HL-60/S4 (cell line): ENCODE data around the gene DSP.

Source experiments
- in situ Hi-C: fragments of 300-500 bp; cut with MboI; formaldehyde crosslinking; loops from 2 replicates; pipeline ENCODE4 v1.14.3; 2022; ENCODE audit warnings: low sequenced_read_pairs

DSP gene

DNA sequence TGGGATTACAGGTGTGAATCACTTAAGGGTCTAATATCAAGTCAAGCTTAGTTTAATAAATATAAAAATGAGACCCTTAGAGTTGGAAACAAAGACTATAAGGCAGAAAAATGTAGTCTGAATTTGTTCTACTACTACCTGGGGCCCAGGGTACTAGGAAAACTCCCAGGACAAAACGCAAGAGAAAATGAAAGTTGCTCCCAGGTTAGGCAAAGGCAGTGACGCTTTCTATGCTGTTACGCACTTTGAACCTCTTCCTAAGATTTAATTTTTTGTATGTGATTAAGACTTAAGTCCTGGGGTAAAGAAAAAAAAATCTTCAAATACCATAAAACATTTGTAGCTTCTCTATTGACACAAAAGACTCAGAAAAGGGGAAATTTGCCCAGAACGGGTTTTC is 17.3 kb downstream of the DSP start:
- in situ Hi-C loops: no loop called here

DNA sequence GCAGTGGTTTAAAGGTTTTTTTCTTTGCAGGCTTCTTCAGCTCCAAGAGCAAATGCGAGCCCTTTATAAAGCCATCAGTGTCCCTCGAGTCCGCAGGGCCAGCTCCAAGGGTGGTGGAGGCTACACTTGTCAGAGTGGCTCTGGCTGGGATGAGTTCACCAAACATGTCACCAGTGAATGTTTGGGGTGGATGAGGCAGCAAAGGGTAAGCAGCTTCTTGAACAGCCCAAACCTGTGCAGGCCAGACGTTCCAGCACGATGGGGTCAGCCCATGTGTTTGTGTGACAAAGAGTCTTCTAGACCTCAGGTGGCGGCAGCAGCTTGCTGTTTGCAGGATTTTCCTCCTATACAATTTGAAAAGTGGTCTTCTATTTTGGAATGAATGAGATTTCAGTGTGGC is 17.7 kb downstream of the DSP start:
- in situ Hi-C loops: no loop called here

DNA sequence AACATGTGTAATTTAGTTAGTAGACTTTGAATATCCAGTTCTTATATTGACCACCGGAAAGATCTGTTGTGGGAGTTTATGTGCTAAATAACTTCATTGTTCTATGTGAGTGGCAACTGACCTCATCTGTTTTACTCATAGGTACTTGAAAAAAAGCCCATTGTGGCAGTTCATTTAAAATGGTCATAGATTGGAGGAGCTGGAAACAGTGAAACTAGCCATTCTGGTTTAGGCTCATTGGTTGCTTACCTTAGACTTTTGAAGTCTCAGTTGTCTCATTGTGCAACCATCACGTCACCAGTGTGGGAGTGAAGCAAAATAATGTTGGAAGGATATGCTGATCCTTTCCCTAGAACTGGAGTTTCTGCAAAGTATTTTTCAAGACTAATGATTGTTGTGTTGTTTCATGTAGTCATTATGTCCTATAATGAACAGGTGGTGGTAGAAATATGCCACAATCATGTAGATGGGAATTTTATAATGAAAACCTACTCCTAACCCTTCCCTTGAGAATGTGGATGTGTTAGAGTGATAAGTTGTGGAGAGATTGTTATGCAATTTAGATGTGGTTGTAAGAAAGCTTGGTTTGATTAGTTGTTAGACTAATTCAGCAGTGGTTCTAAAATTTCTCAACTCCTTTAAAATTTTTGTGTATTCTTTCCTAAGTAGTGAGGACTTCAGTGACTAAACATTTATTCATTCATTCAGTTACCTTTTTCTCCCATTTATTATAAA is 18.3 kb downstream of the DSP start:
- in situ Hi-C loops: no loop called here

DNA sequence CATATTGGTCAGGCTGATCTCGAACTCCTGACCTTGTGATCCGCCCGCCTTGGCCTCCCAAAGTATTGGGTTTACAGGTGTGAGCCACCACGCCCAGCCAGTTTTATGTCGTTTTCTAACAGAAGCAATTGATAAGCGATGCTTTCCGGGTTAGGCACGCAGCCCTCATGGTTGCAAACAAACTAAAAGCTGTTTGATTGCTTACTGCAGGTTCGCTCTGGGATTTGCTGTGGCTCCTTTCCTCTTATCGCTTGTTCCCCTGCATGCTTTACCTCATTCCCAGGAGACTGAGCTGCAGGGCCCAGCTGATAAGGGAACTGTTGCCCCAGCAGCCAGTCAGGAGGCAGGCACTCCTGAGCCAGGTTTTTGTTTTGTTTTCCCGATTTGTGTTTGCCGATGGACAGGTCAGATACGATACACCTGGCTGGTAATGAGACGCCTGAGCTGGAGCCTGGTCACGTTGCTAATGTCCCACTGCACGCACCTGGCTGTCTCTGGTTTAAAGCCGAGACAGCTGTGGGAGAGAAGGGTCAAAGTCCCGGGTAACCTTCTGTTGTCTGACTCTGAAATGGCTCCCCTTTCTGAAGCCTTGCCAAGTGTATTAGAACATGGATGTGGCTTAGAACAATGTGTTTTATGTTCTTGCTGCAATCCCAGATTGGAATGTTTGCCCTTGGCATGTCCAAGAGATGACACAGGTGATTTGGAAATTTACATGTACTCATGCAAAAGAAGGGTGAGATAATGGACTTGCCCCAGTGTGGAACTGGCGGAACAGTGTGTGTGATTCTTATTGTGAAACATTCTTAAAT is 19.9 kb downstream of the DSP start:
- in situ Hi-C loops: no loop called here

DNA sequence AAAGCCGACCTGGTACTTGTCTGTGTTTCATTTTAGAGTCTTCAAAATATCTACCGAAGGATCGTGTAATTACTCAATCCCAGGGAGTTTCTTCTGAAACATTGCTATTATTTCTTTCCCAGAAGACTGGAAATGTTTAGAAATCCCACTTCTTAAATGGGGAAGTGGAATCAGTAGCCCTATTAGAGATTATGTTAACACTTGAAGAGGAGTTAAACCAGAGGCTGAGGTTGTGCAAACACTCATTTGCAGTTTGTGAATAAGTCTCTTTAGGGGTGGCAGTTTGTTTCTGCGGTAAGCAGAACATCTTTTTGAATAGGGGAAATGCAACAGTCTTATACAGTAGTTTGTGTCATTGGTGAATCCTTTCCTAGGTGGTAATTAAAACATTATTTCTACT is 21.3 kb downstream of the DSP start:
- in situ Hi-C loops: no loop called here

DNA sequence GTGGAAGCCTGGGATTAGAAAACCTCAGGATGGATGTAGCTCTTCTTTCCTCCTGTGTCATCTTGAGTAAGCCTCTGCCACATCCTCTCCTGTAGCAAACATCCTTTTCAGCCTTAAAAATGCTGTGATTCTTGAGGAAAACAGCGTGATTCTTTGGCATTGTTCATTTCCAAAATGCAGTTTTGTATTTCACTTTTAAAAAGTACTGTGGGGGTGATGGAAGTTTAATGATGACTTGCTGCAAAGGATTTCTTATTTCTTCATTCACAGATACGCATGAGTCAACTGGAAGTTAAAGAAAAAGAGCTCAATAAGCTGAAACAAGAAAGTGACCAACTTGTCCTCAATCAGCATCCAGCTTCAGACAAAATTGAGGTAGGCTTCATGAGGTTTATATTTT is 24.6 kb downstream of the DSP start:
- in situ Hi-C loops: no loop called here

DNA sequence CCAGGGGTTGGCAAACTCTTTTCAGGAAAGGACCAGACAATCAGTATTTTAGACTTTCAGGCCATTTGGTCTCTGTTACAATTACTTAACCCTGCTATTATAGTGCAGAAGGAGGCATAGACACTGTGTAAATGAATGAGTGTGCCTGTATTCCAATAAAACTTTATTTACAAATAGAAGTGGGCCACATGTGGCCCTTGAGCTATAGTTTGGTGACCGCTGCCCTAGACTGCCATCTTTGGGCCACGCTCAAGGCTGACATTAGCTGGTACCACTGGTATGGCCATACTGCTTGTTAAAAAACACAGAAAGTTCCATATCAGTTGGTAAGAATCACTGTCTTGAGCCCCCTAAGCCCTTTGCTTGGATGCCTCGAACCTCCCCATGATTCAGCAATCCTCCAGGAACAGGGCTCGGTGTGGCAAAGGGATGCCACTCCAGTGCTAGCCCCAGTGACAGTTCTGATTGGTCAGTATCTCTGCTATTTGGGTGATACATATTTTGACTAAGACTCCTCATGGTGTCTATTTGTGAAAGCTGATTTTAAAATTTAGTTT is 25.2 kb downstream of the DSP start:
- in situ Hi-C loops: no loop called here

DNA sequence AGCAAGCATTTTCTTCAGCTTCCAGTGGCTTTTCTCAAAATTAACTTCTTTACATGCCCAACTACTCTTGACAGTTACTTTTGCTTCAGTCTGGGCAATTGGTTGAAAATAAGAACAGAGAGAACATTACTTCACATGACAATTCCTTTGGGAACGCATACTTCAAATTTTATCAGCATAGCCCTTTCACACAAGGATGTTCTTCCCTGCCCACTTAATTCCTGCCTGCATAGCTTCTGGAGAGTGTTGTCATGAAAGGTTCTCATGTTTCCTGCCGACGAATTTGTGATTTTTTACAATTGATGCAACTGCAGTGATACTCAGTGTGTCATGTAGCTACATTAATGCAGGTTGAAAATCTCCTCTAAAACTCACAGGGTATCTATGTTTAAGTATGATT is 26.6 kb downstream of the DSP start:
- in situ Hi-C loops: no loop called here

DNA sequence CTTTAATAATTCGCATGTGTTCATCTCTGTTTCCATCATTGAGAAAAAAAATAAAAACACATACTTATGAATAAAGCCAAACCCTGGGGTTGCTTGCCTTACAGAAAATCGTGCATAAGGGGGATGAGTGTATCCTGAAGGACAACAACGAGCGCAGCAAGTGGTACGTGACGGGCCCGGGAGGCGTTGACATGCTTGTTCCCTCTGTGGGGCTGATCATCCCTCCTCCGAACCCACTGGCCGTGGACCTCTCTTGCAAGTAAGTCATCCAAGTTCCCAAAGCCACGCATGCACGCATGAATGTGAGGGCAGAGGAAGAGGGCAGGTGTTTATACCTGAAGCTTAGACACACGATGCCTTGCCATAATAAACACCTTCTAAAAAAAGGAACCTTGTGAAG is 27.6 kb downstream of the DSP start:
- in situ Hi-C loops: no loop called here

DNA sequence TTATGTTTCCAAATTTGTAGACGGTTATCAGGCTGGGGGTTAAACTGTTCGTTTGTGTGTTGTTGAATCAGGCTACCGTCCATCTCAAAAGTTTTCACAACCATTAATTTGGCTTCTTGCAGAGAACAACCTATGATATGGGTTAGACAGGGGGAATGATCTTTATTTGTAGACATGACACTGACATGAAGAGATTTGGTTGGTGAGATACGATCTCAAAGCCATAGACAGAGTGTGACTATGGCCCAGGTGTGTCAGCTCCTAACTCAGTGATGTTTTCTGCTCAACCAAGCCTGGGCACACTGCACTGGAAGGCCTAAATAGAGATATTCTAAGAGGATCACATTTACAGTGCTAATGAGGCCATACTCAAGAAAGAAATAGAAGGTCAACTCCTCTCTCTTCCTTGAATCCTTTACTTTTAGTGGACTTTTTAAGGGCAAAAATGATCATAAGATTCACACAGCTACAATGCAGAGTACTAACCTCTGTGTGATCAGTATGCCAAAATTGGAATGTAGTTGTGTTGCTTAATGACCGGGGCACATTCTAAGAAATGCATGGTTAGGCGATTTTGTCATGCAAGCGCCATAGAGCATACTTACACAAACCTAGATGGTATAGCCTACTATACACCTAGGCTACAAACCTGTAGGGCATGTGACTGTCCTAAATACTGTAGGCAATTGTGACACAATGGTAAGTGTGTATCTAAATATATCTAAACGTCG is 30.9 kb downstream of the DSP start:
- in situ Hi-C loops: no loop called here

DNA sequence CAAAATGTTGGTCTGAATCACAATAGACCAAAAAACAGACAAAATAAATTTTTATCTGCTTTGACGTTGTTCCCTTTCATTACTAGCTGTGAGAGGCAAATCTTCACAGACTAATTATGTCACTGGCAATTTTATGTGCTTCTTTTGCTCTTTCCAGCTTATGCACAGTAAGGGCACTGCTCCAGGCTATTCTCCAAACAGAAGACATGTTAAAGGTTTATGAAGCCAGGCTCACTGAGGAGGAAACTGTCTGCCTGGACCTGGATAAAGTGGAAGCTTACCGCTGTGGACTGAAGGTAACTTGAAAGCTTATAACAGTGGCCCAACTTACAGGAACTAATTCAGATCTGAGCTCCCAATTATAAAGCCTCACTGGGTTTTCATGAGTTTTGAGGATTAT is 33.0 kb downstream of the DSP start:
- in situ Hi-C loops: no loop called here

DNA sequence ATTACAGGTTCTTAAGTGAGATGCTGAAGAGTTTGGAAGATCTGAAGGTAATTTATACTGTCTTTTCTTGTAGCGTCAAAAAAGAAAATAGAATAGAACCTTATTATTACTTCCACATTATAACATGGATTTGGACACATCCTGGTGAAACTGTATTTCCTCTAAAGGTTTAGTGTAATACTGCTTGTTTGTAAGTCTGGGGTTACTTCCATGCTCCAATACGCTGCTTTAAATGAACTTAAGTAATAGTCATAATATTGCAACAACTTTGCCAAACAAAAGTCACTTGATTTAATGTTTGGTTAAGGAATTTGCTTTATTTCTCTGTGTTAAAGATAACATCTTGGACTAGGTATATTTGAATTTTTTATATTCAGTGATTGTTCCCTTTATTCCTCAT is 37.0 kb downstream of the DSP start:
- in situ Hi-C loops: no loop called here

DNA sequence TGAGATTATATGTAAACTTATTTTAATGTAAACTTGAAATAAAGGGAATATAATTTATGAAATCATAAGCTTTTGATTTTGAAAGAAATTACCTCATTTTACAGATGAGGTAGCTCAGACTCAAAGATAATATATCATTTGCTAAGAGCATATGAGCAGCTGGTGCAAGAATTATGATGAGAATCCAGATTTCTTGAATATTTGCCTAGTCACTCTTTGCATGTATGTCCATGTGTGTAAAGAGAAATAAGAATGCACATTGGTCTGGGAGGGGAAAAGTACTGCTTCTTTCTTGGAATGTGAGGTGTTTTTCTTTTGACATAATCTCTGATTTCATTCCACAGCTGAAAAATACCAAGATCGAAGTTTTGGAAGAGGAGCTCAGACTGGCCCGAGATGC is 37.5 kb downstream of the DSP start:
- in situ Hi-C loops: no loop called here

DNA sequence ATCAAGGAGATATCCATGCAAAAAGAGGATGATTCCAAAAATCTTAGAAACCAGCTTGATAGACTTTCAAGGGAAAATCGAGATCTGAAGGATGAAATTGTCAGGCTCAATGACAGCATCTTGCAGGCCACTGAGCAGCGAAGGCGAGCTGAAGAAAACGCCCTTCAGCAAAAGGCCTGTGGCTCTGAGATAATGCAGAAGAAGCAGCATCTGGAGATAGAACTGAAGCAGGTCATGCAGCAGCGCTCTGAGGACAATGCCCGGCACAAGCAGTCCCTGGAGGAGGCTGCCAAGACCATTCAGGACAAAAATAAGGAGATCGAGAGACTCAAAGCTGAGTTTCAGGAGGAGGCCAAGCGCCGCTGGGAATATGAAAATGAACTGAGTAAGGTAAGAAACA is 38.4 kb downstream of the DSP start:
- in situ Hi-C loops: no loop called here

DNA sequence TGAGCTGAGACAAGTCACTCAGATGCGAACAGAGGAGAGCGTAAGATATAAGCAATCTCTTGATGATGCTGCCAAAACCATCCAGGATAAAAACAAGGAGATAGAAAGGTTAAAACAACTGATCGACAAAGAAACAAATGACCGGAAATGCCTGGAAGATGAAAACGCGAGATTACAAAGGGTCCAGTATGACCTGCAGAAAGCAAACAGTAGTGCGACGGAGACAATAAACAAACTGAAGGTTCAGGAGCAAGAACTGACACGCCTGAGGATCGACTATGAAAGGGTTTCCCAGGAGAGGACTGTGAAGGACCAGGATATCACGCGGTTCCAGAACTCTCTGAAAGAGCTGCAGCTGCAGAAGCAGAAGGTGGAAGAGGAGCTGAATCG is 39.1 kb downstream of the DSP start:
- in situ Hi-C loops: no loop called here

DNA sequence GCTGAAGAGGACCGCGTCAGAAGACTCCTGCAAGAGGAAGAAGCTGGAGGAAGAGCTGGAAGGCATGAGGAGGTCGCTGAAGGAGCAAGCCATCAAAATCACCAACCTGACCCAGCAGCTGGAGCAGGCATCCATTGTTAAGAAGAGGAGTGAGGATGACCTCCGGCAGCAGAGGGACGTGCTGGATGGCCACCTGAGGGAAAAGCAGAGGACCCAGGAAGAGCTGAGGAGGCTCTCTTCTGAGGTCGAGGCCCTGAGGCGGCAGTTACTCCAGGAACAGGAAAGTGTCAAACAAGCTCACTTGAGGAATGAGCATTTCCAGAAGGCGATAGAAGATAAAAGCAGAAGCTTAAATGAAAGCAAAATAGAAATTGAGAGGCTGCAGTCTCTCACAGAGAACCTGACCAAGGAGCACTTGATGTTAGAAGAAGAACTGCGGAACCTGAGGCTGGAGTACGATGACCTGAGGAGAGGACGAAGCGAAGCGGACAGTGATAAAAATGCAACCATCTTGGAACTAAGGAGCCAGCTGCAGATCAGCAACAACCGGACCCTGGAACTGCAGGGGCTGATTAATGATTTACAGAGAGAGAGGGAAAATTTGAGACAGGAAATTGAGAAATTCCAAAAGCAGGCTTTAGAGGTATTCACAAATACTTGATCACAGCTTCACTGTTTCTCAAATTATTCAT is 39.6 kb downstream of the DSP start:
- in situ Hi-C loops: no loop called here

DNA sequence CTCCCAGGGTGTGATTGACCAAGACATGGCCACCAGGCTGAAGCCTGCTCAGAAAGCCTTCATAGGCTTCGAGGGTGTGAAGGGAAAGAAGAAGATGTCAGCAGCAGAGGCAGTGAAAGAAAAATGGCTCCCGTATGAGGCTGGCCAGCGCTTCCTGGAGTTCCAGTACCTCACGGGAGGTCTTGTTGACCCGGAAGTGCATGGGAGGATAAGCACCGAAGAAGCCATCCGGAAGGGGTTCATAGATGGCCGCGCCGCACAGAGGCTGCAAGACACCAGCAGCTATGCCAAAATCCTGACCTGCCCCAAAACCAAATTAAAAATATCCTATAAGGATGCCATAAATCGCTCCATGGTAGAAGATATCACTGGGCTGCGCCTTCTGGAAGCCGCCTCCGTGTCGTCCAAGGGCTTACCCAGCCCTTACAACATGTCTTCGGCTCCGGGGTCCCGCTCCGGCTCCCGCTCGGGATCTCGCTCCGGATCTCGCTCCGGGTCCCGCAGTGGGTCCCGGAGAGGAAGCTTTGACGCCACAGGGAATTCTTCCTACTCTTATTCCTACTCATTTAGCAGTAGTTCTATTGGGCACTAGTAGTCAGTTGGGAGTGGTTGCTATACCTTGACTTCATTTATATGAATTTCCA is 43.9 kb downstream of the DSP start:
- in situ Hi-C loops: no loop called here

DNA sequence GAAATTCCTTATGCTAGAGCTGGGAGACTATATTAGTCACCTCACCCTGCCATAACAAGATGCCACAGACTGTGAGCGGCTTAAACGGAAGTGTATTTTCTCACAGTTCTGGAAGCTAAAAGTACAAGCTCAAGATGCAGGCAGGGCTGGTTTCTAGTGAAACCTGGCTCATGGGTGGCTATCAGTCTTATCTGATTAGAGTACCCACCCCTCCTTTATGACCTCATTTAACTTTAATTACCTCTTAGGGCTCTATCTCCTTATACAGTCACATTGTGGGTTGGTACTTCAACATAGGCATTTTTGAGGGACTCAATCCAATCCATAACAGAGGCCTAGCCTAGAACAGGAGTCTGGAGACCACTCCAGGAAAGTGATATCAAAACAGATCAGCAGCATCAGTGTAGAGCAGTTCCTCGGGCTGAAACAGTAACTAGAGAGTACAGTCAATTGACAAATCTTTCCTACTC is 46.2 kb downstream of the DSP start:
- in situ Hi-C loops: no loop called here

DNA sequence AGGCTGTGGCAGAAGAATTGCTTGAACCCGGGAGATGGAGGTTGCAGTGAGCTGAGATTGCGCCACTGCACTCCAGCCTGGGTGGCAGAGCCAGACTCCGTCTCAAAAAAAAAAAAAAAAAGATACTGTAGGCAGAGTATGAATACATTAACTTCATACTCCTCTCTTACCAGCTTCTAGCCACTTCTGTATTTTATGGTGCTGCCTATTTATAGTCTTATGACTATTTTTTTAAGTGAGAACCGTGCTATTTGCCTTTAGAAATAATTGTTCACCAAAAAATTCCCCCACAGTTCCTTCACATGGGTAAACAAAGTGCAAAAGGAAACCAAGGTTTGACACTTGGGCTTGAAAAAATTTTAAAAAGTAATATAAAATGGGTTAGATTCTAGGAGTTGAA is 47.0 kb downstream of the DSP start:
- in situ Hi-C loops: no loop called here

DNA sequence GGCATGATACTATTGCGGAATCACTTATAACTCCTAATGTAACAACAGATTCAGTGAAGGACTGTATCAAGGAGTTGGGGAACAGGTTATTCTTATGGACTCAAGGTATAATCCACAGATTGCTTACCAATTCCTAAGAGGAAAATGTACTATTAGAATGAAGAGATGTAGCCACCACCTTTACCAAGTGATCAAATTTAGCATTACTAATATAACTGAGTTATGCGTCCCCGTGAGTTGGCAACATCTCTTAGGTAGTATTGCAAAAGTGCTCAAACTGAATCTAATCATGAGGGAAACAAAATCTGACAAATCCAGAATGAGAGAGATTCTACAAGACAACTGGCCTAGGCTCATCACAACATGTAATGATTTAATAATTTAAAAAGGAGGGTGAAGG is 47.8 kb downstream of the DSP start:
- in situ Hi-C loops: no loop called here
